GM21619 (cell line): Measurements from ENCODE around the gene GRM3.

Source experiments
- ATAC-seq: cut with Tn5 transposase; IDR thresholded peaks from one replicate; pipeline ENCODE4 v1.9.1; 2021; ENCODE audit not compliant: unreplicated experiment

GRM3 gene

GRCh38 chr7:86884152-86884551, 240.4 kb downstream of the GRM3 start:
- no peak for ATAC-seq

DNA sequence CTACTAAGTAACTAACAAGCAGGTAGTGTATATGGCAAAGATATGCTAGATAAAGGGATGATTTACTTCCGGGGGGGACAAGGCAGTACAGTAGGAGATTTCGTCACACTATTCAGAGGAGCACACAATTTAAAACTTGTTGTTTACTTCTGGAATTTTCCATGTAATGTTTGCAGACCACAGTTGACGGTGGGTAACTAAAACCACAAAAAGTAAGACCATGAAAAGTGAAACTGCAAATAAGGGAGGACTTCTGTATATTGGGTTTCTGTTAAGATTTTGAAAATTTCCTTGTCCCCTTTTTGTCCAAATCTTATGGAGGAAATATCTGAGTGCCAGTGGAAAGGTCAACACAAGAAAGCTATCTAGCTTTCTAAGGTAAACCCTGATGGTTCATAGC, 245.8 kb downstream of the GRM3 start:
- no peak for ATAC-seq

DNA sequence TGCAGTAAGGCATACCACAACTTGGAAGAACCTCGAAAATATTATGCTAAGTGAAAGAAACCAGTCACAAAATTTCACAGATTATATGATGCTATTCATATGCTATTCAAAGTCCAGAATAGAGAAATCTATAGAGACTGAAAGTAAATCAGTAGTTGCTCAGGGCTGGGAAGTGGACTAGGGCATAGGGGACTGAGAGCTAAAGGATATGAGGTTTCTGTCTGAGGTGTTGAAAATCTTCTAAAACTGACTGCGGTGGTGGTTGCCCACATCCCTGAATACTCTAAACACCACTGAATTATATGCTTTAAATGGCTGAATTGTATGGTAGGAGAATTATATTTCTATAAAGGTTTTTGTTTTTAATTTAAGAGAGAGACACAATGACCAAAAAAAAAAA, 254.5 kb downstream of the GRM3 start:
- no peak for ATAC-seq

GRCh38 chr7:86900886-86901285, 257.2 kb downstream of the GRM3 start:
- no peak for ATAC-seq

- ATAC-seq: no peak
Observed at GRCh38 chr7:86904949-86905834, 261.5 kb downstream of the GRM3 start.

- ATAC-seq: no peak
Observed at GRCh38 chr7:86908948-86909347, 265.2 kb downstream of the GRM3 start.

DNA sequence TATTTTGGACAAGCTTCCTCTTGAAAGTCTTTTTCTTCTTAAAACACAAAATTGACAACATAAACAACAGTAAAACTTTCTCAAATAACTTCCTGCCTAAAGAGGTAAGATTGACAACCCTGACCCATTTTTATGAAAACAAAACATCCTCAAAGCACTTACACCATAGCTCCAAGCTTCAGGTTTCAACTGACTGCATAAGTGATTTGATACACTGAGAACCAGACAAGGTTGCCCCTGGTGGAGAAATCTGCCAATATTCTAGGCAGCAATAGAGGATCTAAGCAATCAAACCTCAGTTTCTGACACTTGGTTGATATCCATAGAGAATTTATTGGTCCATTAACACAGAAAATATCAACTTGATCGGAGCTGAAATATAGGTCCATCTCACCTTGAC, 267.9 kb downstream of the GRM3 start:
- no peak for ATAC-seq

DNA sequence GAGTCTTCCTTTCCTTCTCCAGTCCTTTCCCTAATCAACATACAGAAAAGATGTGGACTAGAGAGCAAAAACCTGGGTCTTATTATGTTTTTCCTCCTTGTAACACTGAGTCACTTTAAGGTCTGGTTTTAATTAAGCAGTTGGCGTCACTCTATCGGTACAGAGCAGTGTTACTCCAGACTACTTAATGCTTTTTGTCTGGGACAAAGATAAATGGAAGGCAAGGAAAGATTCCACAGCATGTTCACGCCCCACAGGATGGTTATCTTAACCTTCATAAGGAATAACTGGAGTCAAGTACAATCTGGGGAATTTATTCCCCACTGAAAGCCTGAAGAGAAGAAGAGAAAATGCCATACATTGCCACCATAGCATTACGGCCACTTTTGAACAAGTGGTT, 270.0 kb downstream of the GRM3 start:
- no peak for ATAC-seq
